ENCODE measurements around the gene SCRT2.

The SCRT2 gene

DNA sequence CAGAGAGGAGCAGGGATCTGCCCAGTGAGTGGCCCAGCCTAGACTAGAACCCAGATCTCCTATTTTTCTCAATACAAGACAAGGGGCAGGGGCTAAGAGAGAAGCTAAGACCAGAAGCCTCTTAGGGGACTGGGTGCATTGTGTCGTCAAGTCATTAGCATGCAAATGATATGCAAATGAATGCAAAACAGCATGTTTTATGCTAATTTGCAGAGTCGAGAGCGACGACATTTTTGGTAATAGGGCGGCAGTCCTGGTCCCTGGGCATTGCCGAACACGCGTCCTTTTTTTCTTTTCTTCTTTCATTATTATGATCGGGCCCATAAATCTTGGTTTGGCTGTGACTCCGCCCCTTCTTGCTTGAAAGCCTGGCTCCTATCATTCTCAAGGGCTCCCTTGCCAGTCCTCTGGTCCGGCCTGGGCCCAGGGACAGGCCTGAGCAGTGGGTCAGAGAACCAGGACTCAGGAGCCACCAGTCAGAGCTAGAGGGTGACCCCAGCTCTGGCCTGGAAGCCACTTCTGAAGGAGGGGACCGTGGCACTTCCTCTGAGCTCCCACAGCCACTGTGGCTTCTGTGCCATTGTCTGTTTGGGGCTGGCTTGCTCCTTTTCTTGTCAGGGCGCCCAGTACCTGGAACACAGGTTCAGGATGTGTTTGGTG lies 32.0 kb upstream of the SCRT2 start:
- no peak for TF ChIP-seq GATA2 (IDR thresholded peaks at IDR 0.05; ENCODE audit: low read depth, low read length)

- TF ChIP-seq GATA3 (IDR thresholded peaks at IDR 0.05; ENCODE audit: low read depth, low read length) (no peak), GATA2 (IDR thresholded peaks at IDR 0.05; ENCODE audit: low read depth, low read length) (no peak)
Measured at GRCh38 chr20:706366-706885, 30.8 kb upstream of the SCRT2 start.

DNA sequence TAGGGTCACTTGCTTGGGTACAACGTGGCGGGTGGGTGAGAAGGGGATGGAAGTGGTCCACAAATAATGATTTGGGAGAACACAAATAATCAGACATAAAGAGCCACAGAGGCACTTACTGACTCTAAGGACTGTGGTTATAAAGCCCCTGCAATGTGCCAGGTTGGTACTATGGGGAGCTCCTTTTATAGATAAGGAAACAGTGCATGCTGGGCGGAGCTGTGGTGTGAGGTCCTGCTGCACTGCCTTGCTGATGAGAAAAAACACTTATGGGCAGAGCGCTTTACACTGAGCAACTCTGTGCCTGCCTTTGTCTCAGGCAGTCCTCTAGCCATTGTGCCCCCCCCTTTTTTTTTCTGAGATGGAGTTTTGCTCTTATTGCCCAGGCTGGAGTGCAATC lies 29.1 kb upstream of the SCRT2 start:
- TF ChIP-seq GATA3 (IDR thresholded peaks at IDR 0.05; ENCODE audit: low read depth, low read length) (no peak), GATA2 (IDR thresholded peaks at IDR 0.05; ENCODE audit: low read depth, low read length) (no peak)

GRCh38 chr20:703426-703825 lies 27.8 kb upstream of the SCRT2 start:
- TF ChIP-seq GATA3 (IDR thresholded peaks at IDR 0.05; ENCODE audit: low read depth, low read length) = no peak
- no peak for TF ChIP-seq GATA2 (IDR thresholded peaks at IDR 0.05; ENCODE audit: low read depth, low read length)

DNA sequence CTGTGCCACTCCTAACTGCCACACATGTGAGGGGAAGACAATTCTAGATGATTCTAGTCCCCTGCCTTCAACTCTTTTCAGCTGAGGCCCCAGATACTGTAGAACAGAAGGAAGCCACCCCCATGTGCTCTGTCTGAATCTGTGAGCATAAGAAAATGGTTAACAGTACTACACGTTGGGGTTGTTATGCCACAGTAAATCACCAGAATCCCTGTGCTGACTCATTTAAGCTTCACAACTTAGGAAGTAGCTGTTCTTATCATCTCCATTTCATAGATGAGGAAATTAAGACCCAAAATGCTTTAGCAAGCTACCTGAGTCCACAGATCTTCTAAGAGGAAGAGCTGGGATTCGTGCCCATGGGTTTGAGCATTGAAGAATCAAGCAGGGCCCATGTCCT lies 27.4 kb upstream of the SCRT2 start:
- TF ChIP-seq GATA3 (IDR thresholded peaks at IDR 0.05; ENCODE audit: low read depth, low read length) = no peak
- no peak for TF ChIP-seq GATA2 (IDR thresholded peaks at IDR 0.05; ENCODE audit: low read depth, low read length)

DNA sequence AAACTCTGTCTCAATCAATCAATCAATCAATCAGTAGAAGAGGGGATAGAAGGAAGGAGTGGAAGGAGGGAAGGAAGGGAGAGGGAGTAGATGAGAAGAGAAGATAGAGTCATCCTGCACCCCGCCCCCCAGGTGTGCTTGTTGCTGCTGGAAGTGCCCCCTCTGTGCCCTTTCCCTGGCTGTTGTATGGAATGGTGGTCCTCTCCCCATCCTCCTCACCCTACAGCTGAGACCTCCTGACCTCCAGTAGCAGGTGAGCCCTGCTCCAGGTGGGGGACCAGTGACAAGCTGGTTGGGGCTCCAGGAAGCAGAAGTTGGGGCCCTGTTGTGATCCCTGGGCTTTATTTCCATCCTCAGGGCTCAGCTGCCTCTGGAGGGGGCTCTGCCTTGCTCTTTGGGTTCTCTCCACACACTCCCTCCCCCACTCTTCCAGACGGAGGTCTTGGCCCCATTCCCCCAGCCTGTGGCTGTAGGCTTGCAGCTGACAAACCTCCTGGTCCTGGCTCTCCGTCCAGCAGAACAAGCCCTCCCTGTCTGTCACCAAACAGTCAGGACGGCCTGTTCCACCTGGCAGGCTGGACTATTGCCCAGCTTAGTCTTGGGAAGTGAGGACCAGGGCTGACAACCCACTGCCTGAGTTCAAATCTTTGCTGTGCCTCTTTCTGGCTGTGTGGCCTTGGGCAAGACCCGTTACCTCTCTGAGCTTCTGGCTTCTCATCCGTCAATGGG lies 26.0 kb upstream of the SCRT2 start:
- no peak for TF ChIP-seq GATA2 (IDR thresholded peaks at IDR 0.05; ENCODE audit: low read depth, low read length)
- TF ChIP-seq GATA3 (IDR thresholded peaks at IDR 0.05; ENCODE audit: low read depth, low read length) = no peak

GRCh38 chr20:699811-700338 lies 24.3 kb upstream of the SCRT2 start:
- TF ChIP-seq GATA3 (IDR thresholded peaks at IDR 0.05; ENCODE audit: low read depth, low read length) (no peak), GATA2 (IDR thresholded peaks at IDR 0.05; ENCODE audit: low read depth, low read length) (peak; percentile 90)

DNA sequence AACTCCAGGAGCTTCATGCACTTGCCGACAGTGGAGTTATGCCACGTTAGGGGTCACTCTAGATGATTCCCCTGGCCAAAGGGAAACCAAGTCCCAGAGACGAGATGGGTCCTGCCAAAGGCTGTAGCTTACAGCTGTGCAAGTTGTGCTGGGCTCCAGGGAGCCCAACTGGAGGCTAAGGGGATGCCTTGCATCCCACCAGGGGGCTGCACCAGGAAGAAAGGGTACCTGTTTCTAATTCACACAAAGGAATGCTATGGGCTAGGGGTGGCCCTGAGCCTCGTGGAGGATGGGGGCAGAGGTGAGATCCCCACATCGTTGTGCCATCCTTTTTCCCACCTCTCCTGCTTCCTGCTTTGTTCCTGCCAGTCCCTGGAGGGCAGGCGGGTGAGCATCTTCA lies 23.7 kb upstream of the SCRT2 start:
- TF ChIP-seq GATA2 (IDR thresholded peaks at IDR 0.05; ENCODE audit: low read depth, low read length) = no peak
- TF ChIP-seq GATA3 (IDR thresholded peaks at IDR 0.05; ENCODE audit: low read depth, low read length) = no peak

GRCh38 chr20:698276-698675 lies 22.7 kb upstream of the SCRT2 start:
- TF ChIP-seq GATA2 (IDR thresholded peaks at IDR 0.05; ENCODE audit: low read depth, low read length) = no peak
- no peak for TF ChIP-seq GATA3 (IDR thresholded peaks at IDR 0.05; ENCODE audit: low read depth, low read length)

DNA sequence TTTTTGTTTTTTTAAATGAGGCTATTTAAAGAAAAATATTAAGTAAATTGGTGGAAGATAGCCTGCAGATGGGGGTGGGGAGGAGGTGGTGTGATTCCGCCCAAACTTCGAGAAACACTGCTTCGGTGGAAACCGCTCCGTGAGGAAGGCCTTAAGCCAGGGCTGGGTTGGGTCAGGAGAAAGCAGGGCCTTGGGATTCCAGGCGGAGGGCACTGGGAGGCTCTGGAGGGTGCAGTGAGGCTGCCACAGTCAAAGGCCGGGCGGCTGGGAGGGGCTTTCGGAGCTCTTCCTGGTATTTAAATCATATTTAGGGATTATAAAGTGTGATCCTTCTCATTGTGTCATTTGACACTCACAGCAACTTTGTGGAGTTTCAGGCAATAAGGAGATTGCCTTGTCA lies 22.2 kb upstream of the SCRT2 start:
- TF ChIP-seq GATA2 (IDR thresholded peaks at IDR 0.05; ENCODE audit: low read depth, low read length) = no peak
- TF ChIP-seq GATA3 (IDR thresholded peaks at IDR 0.05; ENCODE audit: low read depth, low read length) = no peak

- no peak for TF ChIP-seq GATA2 (IDR thresholded peaks at IDR 0.05; ENCODE audit: low read depth, low read length)
- TF ChIP-seq GATA3 (IDR thresholded peaks at IDR 0.05; ENCODE audit: low read depth, low read length) = no peak
Measured at GRCh38 chr20:695165-695866, 19.7 kb upstream of the SCRT2 start.

- TF ChIP-seq GATA2 (IDR thresholded peaks at IDR 0.05; ENCODE audit: low read depth, low read length) = no peak
- TF ChIP-seq GATA3 (IDR thresholded peaks at IDR 0.05; ENCODE audit: low read depth, low read length) = no peak
Measured at GRCh38 chr20:694496-694895, 18.9 kb upstream of the SCRT2 start.

- no peak for TF ChIP-seq GATA3 (IDR thresholded peaks at IDR 0.05; ENCODE audit: low read depth, low read length)
Measured at GRCh38 chr20:692044-692443, 16.4 kb upstream of the SCRT2 start.

DNA sequence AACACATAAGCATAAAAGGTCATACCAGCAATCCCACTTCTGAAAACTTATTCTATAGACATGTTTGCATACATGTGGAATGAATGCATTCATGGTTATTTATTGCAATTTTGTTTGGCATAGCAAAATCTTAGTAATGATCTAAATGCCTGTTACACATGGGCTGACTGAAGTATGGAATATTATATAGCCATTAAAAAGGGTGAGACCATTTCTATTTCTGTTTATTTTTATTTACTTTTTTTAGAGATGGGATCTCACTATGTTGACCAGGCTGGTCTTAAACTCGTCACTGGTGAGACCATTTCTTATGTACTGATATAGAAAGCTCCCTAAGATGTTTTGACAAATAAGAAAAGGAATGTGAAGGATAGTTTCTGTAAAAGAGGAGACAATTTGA lies 14.3 kb upstream of the SCRT2 start:
- TF ChIP-seq GATA2 (IDR thresholded peaks at IDR 0.05; ENCODE audit: low read depth, low read length) = no peak
- no peak for TF ChIP-seq GATA3 (IDR thresholded peaks at IDR 0.05; ENCODE audit: low read depth, low read length)

All from SH-SY5Y (cell line).